GOT3 (cell line): ENCODE results near the gene B3GNT9.

Experiments
- DNase-seq: peaks from one replicate; lab custom pipeline; 2025; ENCODE audit warnings: mixed read lengths; lab: John Stamatoyannopoulos, UW

Gene B3GNT9

GRCh38 chr16:67166598-67167168, 15.9 kb upstream of the B3GNT9 start:
- DNase-seq, result no peak

GRCh38 chr16:67166110-67166547, 15.3 kb upstream of the B3GNT9 start:
- DNase-seq, result no peak

- no peak for DNase-seq
Observed at GRCh38 chr16:67165121-67166078, 14.6 kb upstream of the B3GNT9 start.

GRCh38 chr16:67164599-67165061, 13.8 kb upstream of the B3GNT9 start, which contains the start of gene HSF4:
Gene HSF4, plus strand, starts transcription at chr16:67164745. Its CDS starts 67 bp downstream, at chr16:67164812.
- DNase-seq, result no peak

GRCh38 chr16:67163999-67164558, 13.3 kb upstream of the B3GNT9 start:
- no peak for DNase-seq

- no peak for DNase-seq
Observed at GRCh38 chr16:67163164-67163998, 12.6 kb upstream of the B3GNT9 start.

- DNase-seq, result no peak
Observed at GRCh38 chr16:67162506-67163163, 11.8 kb upstream of the B3GNT9 start.

GRCh38 chr16:67161595-67162058, 10.8 kb upstream of the B3GNT9 start:
- no peak for DNase-seq

GRCh38 chr16:67158637-67159600, 8.1 kb upstream of the B3GNT9 start:
- DNase-seq, result no peak

GRCh38 chr16:67157892-67158635, 7.3 kb upstream of the B3GNT9 start:
- DNase-seq, result no peak

GRCh38 chr16:67157106-67157748, 6.4 kb upstream of the B3GNT9 start:
- no peak for DNase-seq

GRCh38 chr16:67156143-67156844, 5.5 kb upstream of the B3GNT9 start:
- no peak for DNase-seq

- DNase-seq, result peak; percentile 38
Observed at GRCh38 chr16:67155295-67156142, 4.7 kb upstream of the B3GNT9 start.

GRCh38 chr16:67154578-67155294, 3.9 kb upstream of the B3GNT9 start:
- no peak for DNase-seq

GRCh38 chr16:67151431-67152097, 766 bp upstream of the B3GNT9 start:
- no peak for DNase-seq
